Thyroid gland (tissue), 4 donors: ENCODE results near the gene MYLK.

Experiments
- CTCF ChIP-seq, 6 experiments: fragments of 200-600 bp in 3 of 6; fragments of 450-650 bp in 3 of 6; sonication (generic) in 3 of 6; IDR thresholded peaks; one replicate each; pipeline ENCODE4 v1.5.1; 2016 to 2019; ENCODE audit warnings: antibody characterized with exemption in 6 of 6, mild to moderate bottlenecking in 2 of 6, inconsistent platforms in 1 of 6, moderate library complexity in 1 of 6
- POLR2A ChIP-seq, 2 donors: fragments of 450-650 bp; IDR thresholded peaks; one replicate each; pipeline ENCODE4 v1.6.1; 2017; ENCODE audit warnings: antibody characterized with exemption in 2 of 2, mild to moderate bottlenecking in 2 of 2, moderate library complexity in 1 of 2

DNA sequence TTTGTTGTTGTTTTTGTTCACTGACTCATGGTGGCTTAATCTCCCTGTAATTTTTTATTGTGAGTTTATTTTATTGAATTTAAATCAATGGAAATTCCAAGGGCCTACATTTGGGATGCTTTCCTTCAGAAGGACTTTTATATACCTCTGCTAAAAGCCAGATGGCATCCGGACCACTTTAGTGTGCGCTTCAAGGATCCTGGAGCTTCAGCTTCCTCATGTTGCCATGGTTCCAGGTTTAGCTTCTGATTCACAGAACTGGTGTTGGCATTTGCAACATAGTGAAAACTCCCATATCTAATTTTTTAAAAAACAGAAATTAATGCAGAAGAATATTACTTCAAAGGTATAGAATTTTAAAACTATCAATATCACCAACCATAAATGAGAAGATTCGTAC, 290.8 kb downstream of the MYLK start:
- no peak for TF ChIP-seq POLR2A (IDR thresholded peaks at IDR 0.05)
- no peak for TF ChIP-seq CTCF (IDR thresholded peaks at IDR 0.05)
